ENCODE data around the gene SPPL2B. TPM values are rescaled to one million over a fixed set of nuclear protein-coding genes. Genes with fewer than 3 reads are reported as not detected.

Gene SPPL2B
- total RNA-seq, 2 donors from 2014 or later = 108 to 206 TPM

GRCh38 chr19:2330632-2331284, 2.3 kb downstream of the SPPL2B start:
- Histone ChIP-seq H3K36me3 (no peaks in the 10 kb centered on the region), H3K4me1 (peaks cover 24% of the 10 kb centered on the region), H3K9me3 (no peaks in the 10 kb centered on the region), H3K27me3 (no peaks in the 10 kb centered on the region), H3K27ac (peak overlapping the region; percentile 92), H3K4me3 (peak overlapping the region; percentile 12), H3K9ac (ENCODE audit: low read depth in 2 of 2, low read length in 2 of 2) (peak overlapping the region; percentile 61 to 98)
- DNase-seq = peak; percentile 96
- TF ChIP-seq CTCF (IDR thresholded peaks at IDR 0.05) = no peak
- intact Hi-C loops (cut with DNase I) = loop anchor here (5.0 kb wide), 1 partner anchor 62 kb away; no protein-coding TSS in a partner anchor

GRCh38 chr19:2331601-2332246, 3.2 kb downstream of the SPPL2B start:
- Histone ChIP-seq H3K9ac (ENCODE audit: low read depth in 2 of 2, low read length in 2 of 2) (peak overlapping the region; percentile 58 to 98), H3K27ac (peak overlapping the region; percentile 92), H3K4me1 (peaks cover 24% of the 10 kb centered on the region), H3K9me3 (no peaks in the 10 kb centered on the region), H3K27me3 (no peaks in the 10 kb centered on the region), H3K36me3 (no peaks in the 10 kb centered on the region), H3K4me3 (no peak overlapping the region)
- no peak for DNase-seq
- no peak for TF ChIP-seq CTCF (IDR thresholded peaks at IDR 0.05)
- intact Hi-C loops (cut with DNase I) = loop anchor here (5.0 kb wide), 1 partner anchor 61 kb away; no protein-coding TSS in a partner anchor

GRCh38 chr19:2332341-2333026, 4.0 kb downstream of the SPPL2B start:
- Histone ChIP-seq H3K4me1 (peaks cover 24% of the 10 kb centered on the region), H3K27me3 (no peaks in the 10 kb centered on the region), H3K9ac (ENCODE audit: low read depth in 2 of 2, low read length in 2 of 2) (peak overlapping the region; percentile 58 to 98), H3K4me3 (no peak overlapping the region), H3K9me3 (no peaks in the 10 kb centered on the region), H3K36me3 (no peaks in the 10 kb centered on the region), H3K27ac (peak overlapping the region; percentile 92)
- intact Hi-C loops (cut with DNase I) = loop anchor here (5.0 kb wide), 1 partner anchor 60 kb away; no protein-coding TSS in a partner anchor
- no peak for TF ChIP-seq CTCF (IDR thresholded peaks at IDR 0.05)
- peak; percentile 65 for DNase-seq

- H3K36me3 ChIP-seq = no peaks in the 10 kb centered on the region
- intact Hi-C loops (cut with DNase I) = loop anchor here (5.0 kb wide), 1 partner anchor 59 kb away; no protein-coding TSS in a partner anchor
- H3K4me3 ChIP-seq = no peak overlapping the region
- H3K4me1 ChIP-seq = peaks cover 24% of the 10 kb centered on the region
- DNase-seq = peak; percentile 87
- H3K27me3 ChIP-seq = no peaks in the 10 kb centered on the region
- peak overlapping the region; percentile 58 to 84 for H3K9ac ChIP-seq (ENCODE audit: low read depth in 2 of 2, low read length in 2 of 2)
- H3K9me3 ChIP-seq = no peaks in the 10 kb centered on the region
- H3K27ac ChIP-seq = peak overlapping the region; percentile 71
- no peak for TF ChIP-seq CTCF (IDR thresholded peaks at IDR 0.05)
Measured at GRCh38 chr19:2333027-2333806, 4.7 kb downstream of the SPPL2B start.

- H3K9ac ChIP-seq (ENCODE audit: low read depth in 2 of 2, low read length in 2 of 2) = peak overlapping the region; percentile 58 to 84
- no peak overlapping the region for H3K4me3 ChIP-seq
- H3K36me3 ChIP-seq = no peaks in the 10 kb centered on the region
- peaks cover 24% of the 10 kb centered on the region for H3K4me1 ChIP-seq
- intact Hi-C loops (cut with DNase I) = loop anchor here (5.0 kb wide), 1 partner anchor 58 kb away; no protein-coding TSS in a partner anchor
- no peaks in the 10 kb centered on the region for H3K27me3 ChIP-seq
- no peaks in the 10 kb centered on the region for H3K9me3 ChIP-seq
- peak overlapping the region; percentile 71 for H3K27ac ChIP-seq
- no peak for TF ChIP-seq CTCF (IDR thresholded peaks at IDR 0.05)
- no peak for DNase-seq
Measured at GRCh38 chr19:2333807-2334211, 5.3 kb downstream of the SPPL2B start.
